Pulmonary artery endothelial cell (primary cell): ENCODE measurements around the gene KAT2B. TPM values are rescaled to one million over a fixed set of nuclear protein-coding genes. Genes with fewer than 3 reads are reported as not detected.
"Not testable (repeated sequence)": the region's sequence is repeated elsewhere in the genome, so short reads cannot be mapped to it uniquely, and the experiment has no call there.

Source experiments
- DNase-seq: peaks from one replicate; pipeline ENCODE4 v3.0.0-alpha.2; 2011; ENCODE audit warnings: low read depth, low spot score
- total RNA-seq: library from RNA; depleted of rRNA; stranded (reverse); fragments of >200 nt; gene quantifications from 2 replicates; pipeline ENCODE4 v1.2.3, GENCODE V29; 2014

KAT2B gene
- 7.1 and 9.4 TPM in 2 replicates for total RNA-seq

GRCh38 chr3:20039765-20040547, at the start of gene KAT2B:
KAT2B (plus strand) TSS chr3:20040446; CDS start chr3:20040478, 32 bp downstream.
- no peak for DNase-seq

- DNase-seq, result no peak
Observed at GRCh38 chr3:19994796-19995195, 45.5 kb upstream of the KAT2B start.

GRCh38 chr3:19997502-19997901, 42.7 kb upstream of the KAT2B start:
- DNase-seq, result no peak

- no peak for DNase-seq
Observed at GRCh38 chr3:20001932-20002331, 38.3 kb upstream of the KAT2B start.

- DNase-seq, result no peak
Observed at GRCh38 chr3:20007960-20008359, 32.3 kb upstream of the KAT2B start.

- DNase-seq, result no peak
Observed at GRCh38 chr3:20008646-20009045, 31.6 kb upstream of the KAT2B start.

GRCh38 chr3:20012164-20012563, 28.1 kb upstream of the KAT2B start, which contains the start of gene PP2D1:
PP2D1 (minus strand) TSS chr3:20012264; CDS start chr3:20012072, 192 bp downstream.
- DNase-seq, result no peak

- DNase-seq, result no peak
Observed at GRCh38 chr3:20013396-20013795, 26.9 kb upstream of the KAT2B start.

- DNase-seq, result no peak
Observed at GRCh38 chr3:20015525-20015924, 24.7 kb upstream of the KAT2B start.

GRCh38 chr3:20016076-20016475, 24.2 kb upstream of the KAT2B start:
- DNase-seq, result not testable (repeated sequence)

- no peak for DNase-seq
Observed at GRCh38 chr3:20022954-20023622, 17.2 kb upstream of the KAT2B start.

- DNase-seq, result no peak
Observed at GRCh38 chr3:20023623-20024405, 16.4 kb upstream of the KAT2B start.

- no peak for DNase-seq
Observed at GRCh38 chr3:20027136-20027535, 13.1 kb upstream of the KAT2B start.

GRCh38 chr3:20028905-20029331, 11.3 kb upstream of the KAT2B start:
- DNase-seq, result no peak

GRCh38 chr3:20031939-20032338, 8.3 kb upstream of the KAT2B start:
- not testable (repeated sequence) for DNase-seq

GRCh38 chr3:20035019-20035418, 5.2 kb upstream of the KAT2B start:
- DNase-seq, result no peak

GRCh38 chr3:20037255-20037996, 2.8 kb upstream of the KAT2B start:
- DNase-seq, result no peak

GRCh38 chr3:20038699-20039465, 1.4 kb upstream of the KAT2B start:
- no peak for DNase-seq

- DNase-seq, result no peak
Observed at GRCh38 chr3:20039466-20039764, 831 bp upstream of the KAT2B start.

- no peak for DNase-seq
Observed at GRCh38 chr3:20040548-20041196, 426 bp downstream of the KAT2B start.
